Stimulated activated CD8-positive, alpha-beta memory T cell treated with anti-CD3 and anti-CD28 coated beads, Interleukin-2, amount 100 ng/mL, for 1 hour (primary cell): Measurements from ENCODE around the gene CPHXL.

Source experiments
- DNase-seq, 2 donors: peaks; one replicate each; pipeline ENCODE4 v3.0.0-alpha.2; 2020; ENCODE audit warnings: low read depth in 2 of 2

CPHXL gene

GRCh38 chr16:75726390-75726789 lies at the start of gene CPHXL:
TSS of gene CPHXL (minus strand) at chr16:75726490. CDS start at chr16:75726442, 48 bp downstream.
- no peak for DNase-seq

DNA sequence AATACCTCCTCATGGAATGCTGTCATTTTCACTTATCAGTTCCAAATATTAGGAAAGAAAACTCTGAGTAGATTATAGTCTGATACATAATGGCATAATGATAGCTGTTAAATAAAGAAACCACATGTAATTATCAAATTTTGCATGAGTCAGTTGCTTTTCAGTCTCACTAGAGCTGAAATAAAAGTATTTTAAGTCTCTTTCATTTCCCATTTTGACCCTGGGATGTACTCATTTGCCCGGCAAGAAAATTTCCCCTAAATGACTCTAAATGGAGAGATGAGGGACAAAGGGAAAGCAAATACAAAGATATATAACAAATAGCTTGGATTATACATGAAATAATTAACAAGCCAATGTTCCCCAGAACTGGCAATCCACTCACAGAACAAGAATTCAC lies 47.9 kb upstream of the CPHXL start:
- no peak for DNase-seq

GRCh38 chr16:75770051-75770450 lies 43.8 kb upstream of the CPHXL start:
- no peak for DNase-seq

DNA sequence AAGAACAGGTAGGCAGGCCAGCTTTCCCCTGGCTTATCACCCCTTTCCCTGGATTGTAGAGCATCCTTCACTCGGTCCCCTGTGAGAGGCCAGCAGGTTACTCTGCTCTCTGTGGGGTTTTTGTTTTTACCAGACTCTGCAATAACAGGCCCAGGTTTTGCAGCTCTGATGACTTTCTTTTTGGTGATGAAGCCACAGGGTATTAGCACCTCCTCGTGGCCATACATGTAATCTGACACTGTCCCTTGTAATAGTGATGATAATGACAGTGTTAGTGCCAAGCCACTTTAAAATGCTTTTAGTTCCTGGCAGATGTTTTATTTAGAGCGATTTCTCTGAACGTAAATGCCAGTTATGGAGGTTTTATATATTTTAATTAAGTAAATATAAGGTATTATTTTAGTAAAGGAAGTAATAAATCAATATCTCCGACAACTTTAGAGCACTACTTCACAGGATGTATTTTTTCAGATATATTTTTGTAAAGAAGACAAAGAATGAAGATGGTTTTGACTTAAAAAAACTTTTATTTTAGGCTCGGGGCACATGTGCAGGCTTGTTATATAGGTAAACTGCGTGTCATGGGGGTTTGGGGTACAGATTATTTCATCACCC lies 38.0 kb upstream of the CPHXL start:
- peak; percentile 4 to 13 for DNase-seq

- DNase-seq = no peak
These were observed 36.9 kb upstream of the CPHXL start for GRCh38 chr16:75763204-75763603.

DNA sequence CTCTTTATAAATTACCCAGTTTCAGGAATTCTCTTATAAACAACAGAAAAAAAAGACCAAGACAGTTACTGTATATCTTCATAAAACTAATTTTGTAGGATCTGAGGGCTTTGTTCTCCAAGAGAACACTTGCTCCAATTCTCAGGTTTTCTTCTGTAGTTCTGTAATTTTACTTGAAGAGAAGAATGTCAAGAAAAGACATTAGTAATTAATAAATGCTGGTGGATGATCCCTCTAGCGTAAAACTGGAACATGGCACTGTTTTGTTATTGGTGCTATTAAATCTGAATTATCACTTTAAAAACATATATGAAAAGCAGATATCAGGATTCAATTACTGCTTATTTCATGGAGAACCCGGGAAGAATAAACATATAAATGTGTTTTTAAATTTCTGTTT lies 36.5 kb upstream of the CPHXL start:
- no peak for DNase-seq

DNA sequence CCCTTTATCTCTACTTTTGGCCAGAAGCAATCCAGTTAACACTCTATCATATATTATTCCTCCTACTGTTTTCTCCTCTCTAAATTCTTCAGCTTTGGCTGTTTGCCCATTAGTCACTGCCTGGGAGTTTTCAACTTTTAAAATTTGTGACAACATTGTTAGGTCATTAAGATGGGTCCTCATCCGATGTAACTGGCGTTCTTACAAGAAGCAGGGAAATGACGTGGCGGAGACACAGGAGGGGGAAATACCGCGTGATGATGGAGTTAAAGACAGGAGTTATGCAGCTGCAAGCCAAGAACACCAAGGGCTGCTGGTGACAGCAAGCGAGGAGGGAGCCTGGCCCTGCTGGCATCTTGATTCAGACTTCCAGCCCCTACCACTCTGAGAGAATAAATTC lies 34.8 kb upstream of the CPHXL start:
- no peak for DNase-seq

DNA sequence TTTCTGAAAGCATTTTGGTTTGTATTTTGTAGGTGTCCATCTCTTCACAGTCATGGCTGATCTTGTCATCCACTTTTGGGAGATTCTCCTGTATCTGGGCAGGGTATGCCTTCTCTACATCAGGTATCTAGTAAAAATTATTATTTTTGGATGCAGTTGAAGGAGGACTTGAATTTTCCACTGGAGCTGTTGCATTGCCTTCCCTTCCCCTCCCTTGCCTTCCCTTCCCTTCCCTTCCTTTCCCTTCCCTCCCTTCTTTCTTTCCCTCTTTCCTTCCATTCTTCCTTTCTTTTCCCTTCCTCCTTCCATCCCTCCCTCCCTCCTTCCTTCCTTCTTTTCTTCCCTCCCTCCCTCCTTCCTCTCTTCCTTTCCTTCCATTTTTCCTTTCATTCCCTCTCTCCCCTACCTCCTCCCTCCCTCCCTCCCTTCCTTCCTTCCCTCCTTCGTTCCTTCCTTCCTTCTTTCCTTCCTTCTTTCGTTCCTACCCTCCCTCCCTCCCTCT lies 33.8 kb upstream of the CPHXL start:
- no peak for DNase-seq

- no peak for DNase-seq
These were observed 31.9 kb upstream of the CPHXL start for GRCh38 chr16:75758215-75758614.

DNA sequence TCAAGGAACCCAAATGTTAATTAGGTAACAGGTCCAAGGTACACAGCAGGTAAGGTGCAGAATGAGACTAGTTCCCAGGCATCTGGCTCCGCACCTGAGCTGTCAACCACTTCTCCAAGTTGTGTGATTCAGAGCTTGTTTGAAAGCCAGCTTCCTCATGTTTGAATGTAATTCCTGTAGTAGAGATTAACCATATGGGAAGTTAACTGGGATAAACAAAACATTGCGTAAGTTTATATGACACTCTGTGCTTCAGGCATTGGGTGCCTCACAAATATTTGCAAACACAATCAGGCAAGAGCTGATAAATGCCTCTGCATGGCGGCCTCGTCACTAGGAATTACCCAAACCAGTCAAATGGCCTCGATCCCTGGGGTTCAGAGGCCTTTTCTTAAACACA lies 27.9 kb upstream of the CPHXL start:
- no peak for DNase-seq

- DNase-seq = no peak
These were observed 24.2 kb upstream of the CPHXL start for GRCh38 chr16:75750528-75750927.

GRCh38 chr16:75746359-75746758 lies 20.1 kb upstream of the CPHXL start:
- DNase-seq = no peak

DNA sequence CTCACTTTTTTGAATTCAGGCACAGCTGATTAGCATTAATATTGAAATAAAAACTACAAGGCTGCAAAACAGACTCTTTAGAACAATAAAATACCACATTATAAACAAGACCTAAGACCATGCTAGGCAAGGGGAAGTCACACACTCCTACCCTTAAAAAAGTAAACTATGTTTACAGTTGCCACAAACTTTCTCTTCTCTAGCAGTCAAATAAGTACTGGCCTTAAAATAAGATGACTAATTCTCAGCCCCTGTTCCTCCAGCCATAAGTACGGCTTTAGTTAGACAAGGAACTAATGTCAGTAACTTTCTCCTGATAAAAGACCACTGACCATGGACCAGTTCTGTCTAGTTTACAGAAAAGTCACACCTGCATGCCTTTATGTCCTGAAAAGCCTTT lies 19.5 kb upstream of the CPHXL start:
- DNase-seq = no peak

DNA sequence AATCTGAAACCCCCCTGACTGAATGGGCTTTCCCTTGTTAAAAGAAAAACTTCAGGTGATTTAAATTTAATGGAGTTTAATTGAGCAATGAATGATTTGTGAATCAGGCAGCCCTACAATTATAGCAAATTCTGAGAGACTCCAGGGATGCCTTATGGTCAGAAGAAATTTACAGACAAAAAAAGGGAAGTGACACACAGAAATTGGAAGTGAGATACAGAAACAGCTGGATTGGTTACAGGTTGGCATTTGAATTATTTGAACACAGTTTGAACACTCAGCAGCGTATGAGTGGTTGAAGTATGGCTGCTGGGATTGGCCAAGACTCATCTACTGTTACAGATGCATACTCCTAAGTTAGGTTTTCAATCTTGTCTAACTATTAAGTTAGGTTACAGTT lies 19.0 kb upstream of the CPHXL start:
- no peak for DNase-seq

DNA sequence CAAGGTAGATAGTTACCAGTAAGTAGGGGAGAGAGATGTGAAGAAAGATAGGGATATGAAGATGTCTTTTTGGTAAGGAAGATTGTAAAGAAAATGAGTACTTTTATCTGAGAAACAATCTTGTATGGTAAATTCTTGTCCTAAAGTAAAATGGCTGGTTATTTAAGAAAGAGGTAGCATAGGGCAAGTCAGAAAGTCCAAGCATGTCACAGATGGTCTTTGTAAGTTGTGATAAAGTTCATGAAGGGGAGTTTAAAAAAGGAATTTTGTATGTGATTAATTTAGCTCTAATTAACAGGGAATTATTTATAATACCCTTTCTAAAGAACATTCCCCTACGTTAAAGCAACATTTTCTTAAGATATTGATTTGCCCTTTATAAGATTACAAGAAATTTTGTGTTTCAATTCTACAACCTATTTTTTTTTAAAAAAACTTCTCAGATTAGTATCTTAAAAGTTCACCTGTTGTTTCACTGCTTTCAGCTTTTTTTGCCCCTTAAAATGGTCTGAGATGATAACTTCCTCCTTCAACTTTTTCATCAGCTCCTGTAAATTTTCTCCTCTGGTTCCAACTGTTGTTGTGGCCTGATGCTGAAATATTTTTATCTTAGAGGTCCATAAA lies 16.2 kb upstream of the CPHXL start:
- no peak for DNase-seq

DNA sequence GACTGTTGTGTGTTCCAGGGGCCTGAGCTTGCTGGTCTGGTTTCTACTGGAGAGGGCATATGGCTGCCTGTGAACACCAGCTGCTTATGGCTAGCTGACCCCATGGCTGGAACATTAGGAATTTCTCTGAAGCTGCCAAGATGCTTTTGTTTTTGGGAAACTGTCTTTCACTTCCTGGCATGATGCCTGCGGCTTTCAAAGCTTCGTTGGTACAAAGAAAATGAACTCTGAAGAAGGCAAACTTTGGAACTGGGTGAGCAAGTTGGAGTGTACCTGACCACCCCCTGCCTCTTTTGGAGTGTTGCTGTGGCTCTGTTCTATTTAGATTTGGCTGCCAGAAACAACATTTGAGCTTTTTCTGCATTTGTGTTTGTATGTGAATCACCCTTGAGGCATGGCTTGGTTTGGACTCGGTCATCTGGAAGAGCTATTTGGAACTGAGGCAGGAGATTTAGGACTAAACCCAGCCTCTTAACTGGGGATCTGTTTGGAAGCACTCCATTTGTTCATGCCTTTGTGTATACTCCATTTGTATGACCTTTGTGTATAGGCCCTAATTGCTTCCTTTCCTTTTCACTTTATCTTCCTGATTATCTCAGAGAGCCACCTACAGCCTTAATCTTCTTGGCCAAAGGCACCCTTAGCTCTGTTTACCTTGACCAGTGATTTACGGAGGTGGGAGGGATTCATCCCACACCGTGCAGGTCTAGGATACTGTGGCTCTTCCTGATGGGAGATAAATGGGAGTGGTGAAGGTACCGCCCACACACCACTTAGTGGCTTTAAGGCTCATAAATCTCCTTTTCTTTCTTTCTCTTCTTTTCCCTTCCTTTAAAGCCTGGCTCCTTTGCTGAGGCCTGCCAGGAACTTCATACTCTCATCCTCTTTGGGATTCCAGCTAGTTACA lies 7.3 kb upstream of the CPHXL start:
- DNase-seq = no peak

DNA sequence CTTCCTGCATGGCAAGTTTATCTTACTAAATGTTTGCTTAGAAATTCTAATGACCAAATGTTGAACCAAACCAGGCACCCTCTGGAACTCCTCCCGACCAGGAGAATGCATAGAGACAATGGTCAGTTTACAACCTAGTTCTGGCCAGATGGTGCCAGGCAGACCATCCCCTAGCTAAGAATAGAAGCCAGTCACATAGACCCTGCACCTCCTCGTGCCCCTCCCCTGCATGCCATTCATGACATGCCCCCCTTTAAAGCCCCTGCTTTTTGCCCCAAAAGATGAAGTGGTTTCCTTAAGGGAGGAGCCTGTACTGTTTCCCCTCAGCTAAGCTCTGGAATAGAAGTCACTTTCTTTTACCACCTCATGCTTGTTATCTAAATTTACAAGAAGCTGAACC lies 6.6 kb upstream of the CPHXL start:
- DNase-seq = no peak

DNA sequence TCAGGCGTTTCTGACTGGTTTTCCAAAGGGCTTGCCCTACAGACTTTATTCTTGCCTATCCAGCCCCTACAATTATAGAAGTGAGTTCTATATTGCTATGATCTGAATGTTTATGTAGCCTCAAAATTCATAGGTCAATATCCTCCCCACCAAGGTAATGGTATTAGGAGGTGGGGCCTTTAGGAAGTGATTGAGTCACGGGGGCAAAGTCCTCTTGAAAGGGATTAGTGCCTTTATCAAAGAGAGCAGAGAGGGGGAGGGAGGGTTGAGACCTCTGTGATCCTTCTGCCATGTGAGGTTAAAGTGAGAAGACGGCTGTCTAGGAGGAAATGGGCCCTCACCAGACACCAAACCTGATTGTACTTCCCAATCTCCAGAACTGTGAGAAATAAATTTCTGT lies 931 bp upstream of the CPHXL start:
- DNase-seq = no peak

DNA sequence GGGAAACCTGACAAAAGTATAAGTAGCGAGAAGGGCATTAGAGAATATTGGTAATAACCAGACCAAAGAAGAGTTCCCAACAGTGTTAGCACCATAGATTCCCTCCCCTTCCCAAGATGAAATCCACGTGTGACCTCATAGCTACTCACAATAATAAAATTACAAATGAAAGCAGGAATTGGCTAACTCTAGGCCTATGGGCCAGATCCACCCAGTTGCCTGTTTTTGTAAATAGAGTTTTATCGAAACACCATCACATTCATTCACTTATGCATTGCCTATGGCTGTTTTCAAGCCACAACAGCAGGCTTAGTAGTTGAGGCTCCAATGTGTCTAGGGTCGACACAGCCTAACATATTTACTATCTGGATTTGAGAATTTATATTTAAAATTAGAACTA lies 7.8 kb downstream of the CPHXL start:
- no peak for DNase-seq

GRCh38 chr16:75714661-75715060 lies 11.6 kb downstream of the CPHXL start:
- DNase-seq = no peak

DNA sequence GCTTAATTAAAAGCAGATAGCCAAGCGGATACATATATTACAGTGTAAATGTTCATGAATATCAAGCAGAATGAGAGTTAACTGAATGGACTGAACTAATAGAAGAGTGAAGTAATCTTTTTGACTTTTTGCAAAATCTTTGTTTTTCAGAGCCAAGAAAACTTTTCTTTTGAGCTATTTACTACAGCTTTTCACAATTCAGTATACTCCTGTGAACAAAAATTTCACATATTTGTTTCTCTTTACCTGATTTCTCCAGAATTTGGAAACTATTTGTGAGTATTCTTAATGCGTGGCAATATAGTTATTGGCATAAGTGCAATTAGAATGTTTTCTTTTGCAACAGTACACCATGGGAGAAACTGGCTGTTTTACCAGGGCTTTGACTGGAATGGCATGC lies 15.9 kb downstream of the CPHXL start:
- no peak for DNase-seq

DNA sequence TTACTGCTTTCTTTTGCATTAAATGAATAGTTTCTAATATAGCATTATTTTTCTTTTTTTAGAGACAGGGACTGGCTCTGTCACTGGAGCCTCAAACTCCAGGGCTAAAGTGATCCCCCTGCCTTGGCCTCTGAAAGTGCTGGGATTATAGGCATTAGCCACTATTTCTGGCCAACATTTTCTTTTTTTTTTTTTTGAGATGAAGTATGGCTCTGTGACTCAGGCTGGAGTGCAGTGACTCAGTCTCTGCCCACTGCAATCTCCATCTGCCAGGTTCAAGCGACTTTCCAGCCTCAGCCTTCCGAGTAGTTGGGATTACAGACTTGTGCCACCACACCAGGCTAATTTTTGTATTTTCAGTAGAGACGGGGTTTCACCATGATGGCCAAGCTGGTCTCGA lies 23.0 kb downstream of the CPHXL start:
- no peak for DNase-seq

- no peak for DNase-seq
These were observed 24.0 kb downstream of the CPHXL start for GRCh38 chr16:75702242-75702641.
